HepG2 (cell line): ENCODE data around the gene MPZL3. TPM values are rescaled to one million over a fixed set of nuclear protein-coding genes. Genes with fewer than 3 reads are reported as not detected.

Experiments used
- ATF2 ChIP-seq: sonication (generic); formaldehyde crosslinking; IDR thresholded peaks from 2 replicates; pipeline ENCODE4 v1.4.0; 2020; ENCODE audit warnings: missing genetic modification reagents
- BCL6 ChIP-seq: IDR thresholded peaks from 2 replicates; pipeline ENCODE4 v1.6.1; 2016; ENCODE audit warnings: missing genetic modification reagents, missing compliant biosample characterization
- HHEX ChIP-seq: IDR thresholded peaks from 2 replicates; pipeline ENCODE4 v1.6.1; 2016; ENCODE audit warnings: control low read depth
- HOXA3 ChIP-seq: sonication (generic); formaldehyde crosslinking; IDR thresholded peaks from 2 replicates; pipeline ENCODE4 v1.5.0; 2020; ENCODE audit warnings: missing genetic modification reagents
- IKZF5 ChIP-seq: IDR thresholded peaks from 2 replicates; pipeline ENCODE4 v1.6.1; 2018; ENCODE audit warnings: missing genetic modification reagents, mild to moderate bottlenecking, missing compliant biosample characterization
- KDM4B ChIP-seq: sonication (generic); formaldehyde crosslinking; IDR thresholded peaks from 2 replicates; pipeline ENCODE4 v1.4.0; 2020; ENCODE audit warnings: missing genetic modification reagents
- MXI1 ChIP-seq: IDR thresholded peaks from 3 replicates; pipeline ENCODE4 v1.6.1; 2012; ENCODE audit warnings: low read depth, low read length, inconsistent platforms, borderline replicate concordance
- NCOA2 ChIP-seq: sonication (generic); formaldehyde crosslinking; IDR thresholded peaks from 2 replicates; pipeline ENCODE4 v1.8.0; 2022; ENCODE audit warnings: inconsistent platforms
- NCOR1 ChIP-seq: fragments of 200-600 bp; sonication (generic); IDR thresholded peaks from 2 replicates; pipeline ENCODE4 v1.7.0; 2017; ENCODE audit warnings: antibody characterized with exemption, low read length, borderline replicate concordance
- NPAS2 ChIP-seq: sonication (generic); formaldehyde crosslinking; IDR thresholded peaks from 2 replicates; pipeline ENCODE4 v1.8.0; 2022; ENCODE audit warnings: mild to moderate bottlenecking, missing genetic modification reagents, borderline replicate concordance
- NR3C1 ChIP-seq: sonication (generic); formaldehyde crosslinking; IDR thresholded peaks from 2 replicates; pipeline ENCODE4 v1.4.0; 2020; ENCODE audit warnings: missing genetic modification reagents
- POLR2A ChIP-seq, 2 experiments: IDR thresholded peaks; 2 replicates each; pipeline ENCODE4 v1.6.1; 2011; ENCODE audit warnings: low read depth in 2 of 2, low read length in 2 of 2, mild to moderate bottlenecking in 1 of 2, moderate library complexity in 1 of 2; ENCODE audit not compliant: insufficient read depth in 1 of 2
- RELA ChIP-seq: sonication (generic); formaldehyde crosslinking; IDR thresholded peaks from 2 replicates; pipeline ENCODE4 v1.4.0; 2020; ENCODE audit warnings: missing genetic modification reagents
- RFX3 ChIP-seq: IDR thresholded peaks from 2 replicates; pipeline ENCODE4 v1.6.1; 2016; ENCODE audit warnings: missing biosample characterization, missing genetic modification reagents
- SNAI1 ChIP-seq: sonication (generic); formaldehyde crosslinking; IDR thresholded peaks from 2 replicates; pipeline ENCODE4 v1.5.0; 2020; ENCODE audit warnings: mild to moderate bottlenecking, missing genetic modification reagents, borderline replicate concordance
- SUZ12 ChIP-seq: fragments of 150-350 bp; IDR thresholded peaks from 2 replicates; pipeline ENCODE4 v1.6.1; 2014; ENCODE audit warnings: low read depth, low read length
- XRCC5 ChIP-seq: fragments of 200-400 bp; formaldehyde crosslinking; optimal IDR thresholded peaks from 2 replicates; pipeline ENCODE3; 2017; ENCODE audit warnings: mild to moderate bottlenecking, low read length
- ZKSCAN8 ChIP-seq: IDR thresholded peaks from 2 replicates; pipeline ENCODE4 v1.6.1; 2016; ENCODE audit warnings: borderline replicate concordance, missing genetic modification reagents, missing compliant biosample characterization
- ZMAT5 ChIP-seq: sonication (generic); formaldehyde crosslinking; IDR thresholded peaks from 2 replicates; pipeline ENCODE4 v1.5.0; 2020; ENCODE audit warnings: mild to moderate bottlenecking, low read depth, missing genetic modification reagents, borderline replicate concordance
- ZNF256 ChIP-seq: sonication (generic); formaldehyde crosslinking; conservative IDR thresholded peaks from 2 replicates; pipeline ENCODE4 v1.4.0; 2020; ENCODE audit warnings: missing genetic modification reagents
- ZNF280D ChIP-seq: sonication (generic); formaldehyde crosslinking; IDR thresholded peaks from 2 replicates; pipeline ENCODE4 v1.5.1; 2020; ENCODE audit warnings: mild to moderate bottlenecking, missing genetic modification reagents
- ZNF362 ChIP-seq: sonication (generic); formaldehyde crosslinking; IDR thresholded peaks from 2 replicates; pipeline ENCODE4 v1.4.0; 2020; ENCODE audit warnings: missing genetic modification reagents, mild to moderate bottlenecking, borderline replicate concordance
- ZNF614 ChIP-seq: IDR thresholded peaks from 2 replicates; pipeline ENCODE4 v1.6.1; 2018; ENCODE audit warnings: missing biosample characterization, missing genetic modification reagents, inconsistent platforms, borderline replicate concordance
- ZNF879 ChIP-seq: sonication (generic); formaldehyde crosslinking; IDR thresholded peaks from 2 replicates; pipeline ENCODE4 v1.8.1; 2023; ENCODE audit warnings: missing genetic modification reagents
- polyA plus RNA-seq, 8 experiments: library from polyadenylated mRNA; depleted of rRNA in 3 of 8; stranded (reverse) in 7 of 8; unstranded in 1 of 8; fragments of >200 nt; fragmentation: Illumina TruSeq in 4 of 8; extraction: Trizol in 4 of 8; gene quantifications; 2 replicates each; pipeline versions ENCODE4 v1.2.1 to v1.2.3, GENCODE V29; 2011 to 2016; ENCODE audit warnings: low read depth in 4 of 8, missing spikeins in 1 of 8, mixed read lengths in 1 of 8; ENCODE audit not compliant: insufficient read depth in 1 of 8
- total RNA-seq, 5 experiments: library from RNA; depleted of rRNA; stranded (reverse); fragments of >200 nt; fragmentation: Illumina TruSeq; extraction: Trizol; gene quantifications; 2 replicates each; pipeline ENCODE4 v1.2.3, GENCODE V29; 2016; ENCODE audit warnings: low read depth in 1 of 5

MPZL3 gene
- total and polyA plus RNA-seq, 2 of the 13 experiments (the other 11 are each of a cell fraction or from before 2014, with no cell fraction given): 5.3 to 9.3 TPM

- TF ChIP-seq XRCC5: peak; percentile 35
- TF ChIP-seq HHEX (CRISPR knock-in tag): no peak
- peak; percentile 88 for TF ChIP-seq RFX3
- TF ChIP-seq RELA (CRISPR knock-in tag): no peak
- no peak for TF ChIP-seq ZNF879
- peak; percentile 64 for TF ChIP-seq IKZF5 (CRISPR knock-in tag)
- no peak; the same call in 1 of the 2 replicates for TF ChIP-seq NCOA2 (CRISPR knock-in tag)
- TF ChIP-seq ZNF280D (CRISPR knock-in tag): 0 out of 2 replicates have a peak, but pooled peaks have one; percentile 24
- no peak for TF ChIP-seq SUZ12
- no peak for TF ChIP-seq ZNF362 (CRISPR knock-in tag)
- TF ChIP-seq MXI1: peak; percentile 9; the same call in 1 of the 3 replicates
- no peak for TF ChIP-seq ZNF614
- TF ChIP-seq ZNF256 (CRISPR knock-in tag): 0 out of 2 replicates have a peak, but pooled peaks have one; percentile 22
- no peak for TF ChIP-seq NR3C1 (CRISPR knock-in tag)
- TF ChIP-seq HOXA3 (CRISPR knock-in tag): peak; percentile 93; the same call in 1 of the 2 replicates
- TF ChIP-seq KDM4B: no peak
- peak in 1 of 2 experiments; percentile 73; a peak in 2 of 4 replicates for TF ChIP-seq POLR2A (IDR thresholded peaks at IDR 0.05; ENCODE audit: insufficient read depth in 1 of 2, low read depth in 2 of 2, low read length in 2 of 2)
- TF ChIP-seq BCL6: no peak
- TF ChIP-seq NCOR1: peak; percentile 24; the same call in 1 of the 2 replicates
- TF ChIP-seq ZMAT5: no peak
- TF ChIP-seq NPAS2 (CRISPR knock-in tag): no peak
- TF ChIP-seq SNAI1 (CRISPR knock-in tag): 0 out of 2 replicates have a peak, but pooled peaks have one; percentile 45
- TF ChIP-seq ATF2: peak; percentile 74
- TF ChIP-seq ZKSCAN8 (CRISPR knock-in tag): no peak; the same call in 1 of the 2 replicates
Observed at GRCh38 chr11:118251858-118252652, at the start of gene MPZL3 (continued).
